ENCODE data around the gene PHF11.

GRCh38 chr13:49512578-49512977 lies 16.8 kb downstream of the PHF11 start:
- TF ChIP-seq EZH2 (IDR thresholded peaks at IDR 0.05) (no peak), POLR2AphosphoS5 (IDR thresholded peaks at IDR 0.05; ENCODE audit: borderline replicate concordance, low read depth, low read length) (no peak), FOXP2 (optimal IDR thresholded peaks at IDR 0.05; ENCODE audit: control extremely low read depth, extremely low read length, insufficient read depth) (no peak)

All from SK-N-MC (cell line).